GM03348 (cell line): Measurements from ENCODE around the gene PHF12.
"Not testable (repeated sequence)": the region's sequence is repeated elsewhere in the genome, so short reads cannot be mapped to it uniquely, and the experiment has no call there.

Experiments
- DNase-seq: peaks from one replicate; pipeline ENCODE4 v3.0.0; 2012; ENCODE audit warnings: low spot score

The PHF12 gene

GRCh38 chr17:28953444-28954118 lies 2.3 kb upstream of the PHF12 start:
- DNase-seq: peak; percentile 51

DNA sequence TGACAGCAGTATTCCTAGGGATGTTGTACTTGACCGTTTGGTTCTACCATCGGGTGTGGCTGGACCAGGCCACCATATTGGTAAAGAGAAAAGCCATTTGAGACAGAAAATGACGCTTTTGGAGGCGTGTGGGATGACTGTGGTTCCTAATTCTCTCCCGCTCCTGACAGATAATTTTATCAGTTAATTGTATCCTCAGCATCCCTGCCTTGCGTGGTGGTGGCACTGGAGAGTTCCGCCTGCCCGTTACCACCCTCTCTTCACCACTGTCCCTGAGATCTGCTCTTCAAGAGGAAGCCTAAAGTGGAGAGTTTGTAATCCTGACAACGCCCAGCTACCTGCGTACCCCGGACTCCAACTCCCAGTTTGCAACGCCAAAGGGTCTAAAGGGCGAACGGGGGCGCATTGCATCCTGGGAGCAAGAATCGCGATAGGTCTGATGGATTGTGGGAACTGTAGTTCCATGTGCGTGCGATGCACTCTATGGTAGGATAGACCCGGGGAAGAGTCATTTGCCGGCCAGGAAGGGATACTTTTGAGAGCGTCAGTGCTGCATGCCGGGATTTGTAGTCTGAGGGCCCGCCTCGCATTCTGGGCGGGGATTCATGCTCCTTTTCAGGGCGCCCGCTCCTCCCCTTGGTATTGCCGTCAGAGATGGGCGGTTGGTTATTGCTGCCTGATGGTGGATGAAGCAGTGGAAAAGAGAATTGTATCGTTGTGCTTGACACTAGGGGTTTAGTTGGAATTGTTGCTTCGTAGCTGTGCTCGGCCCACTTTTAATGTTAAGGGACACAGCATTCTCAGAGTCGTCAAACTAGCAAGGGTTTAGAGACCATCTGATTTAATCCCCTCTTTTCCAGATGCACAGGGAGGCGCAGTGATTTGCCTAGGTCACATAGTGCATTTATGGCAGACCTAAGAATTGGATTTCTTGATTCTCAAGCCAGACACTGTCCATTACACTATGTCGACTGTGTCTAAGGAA lies 965 bp upstream of the PHF12 start:
- peak; percentile 96 for DNase-seq

DNA sequence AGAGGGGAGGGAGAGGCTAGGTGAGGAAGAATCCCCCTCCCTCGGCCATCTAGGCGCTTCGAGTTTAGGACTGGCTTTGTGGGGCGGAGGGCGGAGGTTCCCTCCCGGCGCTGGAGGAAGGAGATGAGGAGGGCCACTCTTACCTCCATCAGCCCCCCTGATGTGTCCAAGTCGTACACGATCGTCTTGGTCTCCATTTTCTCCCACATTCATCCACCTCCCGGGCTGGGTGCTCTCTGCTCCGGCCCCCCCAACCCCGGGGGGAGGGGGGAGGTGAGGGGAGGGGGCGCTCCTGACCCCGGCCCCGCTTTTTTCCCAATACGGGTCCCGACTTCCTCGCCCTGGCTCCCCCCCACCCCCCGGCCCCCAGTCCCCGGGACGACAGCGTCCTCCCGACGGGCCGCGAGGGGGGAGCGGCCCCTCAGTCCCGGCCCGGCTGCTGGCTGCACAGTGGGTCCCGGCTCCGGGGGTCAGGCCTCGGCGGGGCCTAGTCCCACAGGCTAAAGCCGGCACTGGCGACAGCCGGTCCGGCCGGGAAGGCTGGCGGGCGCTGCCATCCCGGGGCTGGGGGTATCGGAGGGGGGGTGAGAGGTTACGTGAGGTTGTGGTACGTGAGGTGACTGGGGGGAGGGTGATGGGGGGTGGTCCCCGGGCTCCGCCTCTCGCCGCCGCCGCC lies 428 bp downstream of the PHF12 start:
- DNase-seq: no peak

GRCh38 chr17:28950017-28950751 lies 1.1 kb downstream of the PHF12 start:
- DNase-seq: peak; percentile 45

DNA sequence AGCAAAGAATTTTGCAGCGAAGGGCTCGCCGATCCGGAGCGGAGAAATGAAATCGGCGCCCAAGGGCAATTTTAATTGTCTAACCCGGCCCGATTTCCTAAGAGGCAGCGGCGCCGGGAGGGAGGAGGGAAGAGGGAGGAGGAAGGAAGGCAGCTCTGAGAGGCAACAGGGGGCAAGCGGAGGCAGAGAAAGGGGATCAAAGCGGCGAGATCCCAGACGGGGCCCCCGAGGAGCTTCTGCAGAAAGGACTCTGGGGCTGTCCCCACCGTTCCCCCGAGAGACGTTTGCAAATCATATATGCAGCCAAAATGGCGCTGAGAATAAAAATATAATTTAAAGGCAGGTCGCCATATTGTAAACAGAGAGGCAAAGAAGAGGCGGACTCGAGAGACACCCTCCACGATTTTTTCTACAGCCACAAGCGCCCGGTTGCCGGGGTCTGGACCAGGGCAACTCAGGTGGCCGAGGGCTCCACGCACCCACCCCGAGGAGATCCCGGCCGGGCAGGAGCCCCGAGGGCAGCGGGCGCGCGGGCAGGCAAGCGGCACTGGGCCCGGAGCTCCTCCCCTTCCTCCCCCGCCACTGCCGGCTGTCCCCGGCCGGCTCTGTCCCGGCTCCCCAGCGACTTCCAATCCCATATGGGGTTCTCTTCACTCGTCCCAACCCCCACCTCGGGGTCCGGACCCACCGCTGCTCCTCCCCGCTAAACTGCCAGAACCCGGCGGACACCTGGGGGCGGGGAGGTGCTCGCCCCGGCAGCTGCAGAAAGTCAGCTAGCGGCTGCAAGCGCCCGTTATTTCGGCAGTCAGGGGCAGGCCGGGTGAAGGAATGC lies 1.9 kb downstream of the PHF12 start:
- DNase-seq: peak; percentile 67

- DNase-seq: no peak
Measured at GRCh38 chr17:28948873-28949184, 2.5 kb downstream of the PHF12 start.

- no peak for DNase-seq
Measured at GRCh38 chr17:28948342-28948741, 3.0 kb downstream of the PHF12 start.

DNA sequence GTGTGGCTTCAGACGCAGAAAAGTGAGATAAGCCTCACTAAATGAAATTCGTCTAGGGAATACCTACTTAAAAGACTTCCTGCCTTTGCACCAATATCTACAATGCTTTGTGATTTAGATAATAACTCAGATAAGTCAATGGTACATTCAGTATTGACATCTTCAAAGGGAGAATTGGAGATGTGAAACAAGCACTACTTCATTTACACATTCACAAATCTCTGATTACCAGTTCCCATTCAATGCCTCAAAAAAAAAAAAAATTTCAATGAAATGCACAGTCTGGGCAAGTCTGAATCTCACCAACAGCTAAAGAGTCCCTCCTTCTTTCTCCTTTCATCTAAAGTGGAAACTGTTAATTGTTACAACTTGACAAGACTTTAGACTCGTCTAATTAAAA lies 3.7 kb downstream of the PHF12 start:
- no peak for DNase-seq

DNA sequence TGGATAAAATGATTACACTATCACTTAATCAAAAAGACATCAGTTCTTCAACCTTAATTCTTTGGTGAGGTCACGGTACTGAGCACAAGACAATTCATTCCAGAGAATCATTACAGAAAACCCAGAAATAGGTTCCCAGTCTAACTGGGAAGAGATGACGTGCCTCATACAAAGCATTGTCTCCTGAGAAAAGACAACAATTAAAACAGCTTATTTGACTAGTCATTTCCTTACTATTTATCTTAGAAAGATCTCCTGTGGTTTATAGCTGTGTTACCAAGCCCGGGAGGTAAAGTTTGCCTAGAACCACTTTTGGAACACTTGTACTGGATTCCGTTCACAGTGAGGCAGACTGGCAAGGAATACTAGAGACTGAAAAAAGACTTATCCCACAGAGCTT lies 5.1 kb downstream of the PHF12 start:
- DNase-seq: peak; percentile 41

DNA sequence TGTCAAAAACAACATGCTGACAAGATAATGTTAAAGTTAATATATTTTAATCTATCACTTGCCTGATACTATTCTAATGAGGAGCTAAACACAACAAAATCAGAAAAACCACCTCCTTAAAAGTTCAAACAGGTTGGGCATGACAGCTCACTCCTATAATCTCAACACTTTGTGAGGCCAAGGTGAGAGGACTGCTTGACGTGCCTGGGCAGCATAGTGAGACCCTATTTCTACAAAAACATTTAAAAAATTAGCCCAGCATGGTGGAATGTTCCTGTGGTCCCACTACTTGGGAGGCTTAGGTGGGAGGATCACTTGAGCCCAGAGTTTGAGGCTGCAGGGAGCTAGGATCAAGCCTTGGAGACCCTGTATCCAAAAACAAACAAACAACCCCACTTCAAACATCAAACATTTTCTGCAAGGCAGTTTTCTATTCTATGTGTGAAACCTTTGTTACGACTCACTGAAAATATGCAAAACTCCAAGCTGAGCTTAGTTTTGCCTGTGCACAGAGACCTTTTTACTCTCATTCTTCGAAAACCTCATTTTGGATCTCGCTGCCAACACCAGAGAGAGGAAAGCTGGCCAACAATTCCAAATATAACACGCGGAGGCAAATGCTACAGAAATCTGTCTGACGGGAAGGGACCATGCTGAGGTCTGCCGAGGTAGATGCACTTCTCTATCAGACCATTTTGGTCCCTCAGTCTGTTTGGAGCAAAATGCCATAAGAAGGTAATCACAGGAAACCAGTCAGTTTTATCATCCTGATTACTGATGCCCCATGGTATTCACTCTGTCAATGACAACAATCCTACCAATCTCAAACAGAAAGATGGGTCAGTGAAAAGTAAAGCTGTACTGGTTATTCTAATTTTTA lies 6.2 kb downstream of the PHF12 start:
- peak; percentile 17 for DNase-seq

DNA sequence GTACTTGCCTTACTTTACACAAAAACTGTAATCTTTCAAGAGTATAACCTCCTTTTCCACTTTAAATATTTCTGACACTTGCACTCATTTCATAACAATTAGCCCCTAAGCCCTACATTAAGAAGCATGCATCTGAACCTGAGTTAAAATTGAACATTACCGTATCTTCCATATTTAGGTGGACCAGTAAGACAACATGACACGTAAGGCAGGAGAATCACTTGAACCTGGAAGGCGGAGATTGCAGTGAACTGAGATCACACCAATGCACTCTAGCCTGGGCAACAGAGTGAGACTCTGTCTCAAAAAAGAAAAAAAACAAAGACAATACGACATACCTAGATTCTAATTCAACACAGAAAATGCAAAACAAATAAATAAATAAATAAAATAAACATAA lies 7.0 kb downstream of the PHF12 start:
- no peak for DNase-seq

GRCh38 chr17:28942925-28943324 lies 8.4 kb downstream of the PHF12 start:
- no peak for DNase-seq

- no peak for DNase-seq
Measured at GRCh38 chr17:28941251-28941650, 10.1 kb downstream of the PHF12 start.

DNA sequence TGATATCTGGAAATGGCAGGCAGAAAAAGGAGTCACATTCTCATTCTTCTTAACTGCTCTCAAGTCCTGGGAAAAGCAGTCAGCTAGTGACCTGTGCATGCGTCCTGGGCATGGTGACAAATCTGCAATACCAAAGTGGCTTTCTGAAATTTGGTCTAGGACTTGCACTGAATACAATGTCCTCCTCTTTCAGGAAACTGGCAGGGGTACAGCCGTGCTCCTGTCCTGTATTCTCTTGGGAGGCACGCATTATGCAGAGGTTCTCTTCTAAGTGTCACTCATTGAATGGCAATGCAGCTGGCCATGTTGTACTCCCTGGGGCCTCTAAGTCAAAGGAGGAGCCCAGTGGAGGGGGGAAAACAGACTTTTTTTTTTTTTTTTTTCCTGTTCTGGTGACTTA lies 10.6 kb downstream of the PHF12 start:
- no peak for DNase-seq

DNA sequence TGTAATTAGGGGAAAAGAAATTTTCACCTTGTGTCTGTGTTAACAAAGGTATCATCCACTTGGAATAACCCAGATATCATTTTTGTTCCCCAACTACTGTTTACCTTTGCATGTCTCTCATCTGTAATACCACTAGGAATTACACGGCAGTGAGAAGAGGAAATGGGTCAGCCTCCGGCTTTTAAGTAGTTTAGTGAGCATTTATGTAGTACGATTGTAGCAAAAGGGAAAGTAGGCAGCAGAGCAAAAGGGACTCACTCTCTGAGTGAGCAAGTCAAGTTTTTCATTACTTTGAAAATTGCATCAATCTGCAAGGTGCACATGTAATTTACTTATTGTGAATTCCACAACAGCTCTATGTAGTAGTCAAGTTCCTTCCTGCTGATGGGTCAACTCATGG lies 11.2 kb downstream of the PHF12 start:
- DNase-seq: no peak

DNA sequence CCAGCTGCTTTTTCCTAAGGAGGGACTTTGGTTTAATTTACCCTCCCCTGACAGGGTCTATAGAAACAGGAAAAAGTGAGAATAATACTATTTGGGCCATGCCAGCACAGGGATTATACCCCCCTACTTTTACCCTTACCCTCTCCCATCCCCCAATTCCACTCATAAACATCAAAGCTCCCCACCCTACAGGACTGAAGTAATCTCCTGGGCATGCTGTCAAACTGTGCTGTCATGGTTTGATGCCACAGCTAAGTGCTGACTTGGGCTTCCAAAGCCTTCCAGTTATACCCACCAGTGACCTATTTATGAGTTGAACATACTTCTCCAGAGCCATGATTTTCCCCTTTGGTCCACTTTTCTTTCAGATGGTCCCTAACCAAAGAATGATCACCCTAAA lies 12.8 kb downstream of the PHF12 start:
- no peak for DNase-seq

- no peak for DNase-seq
Measured at GRCh38 chr17:28937044-28937729, 14.1 kb downstream of the PHF12 start.

DNA sequence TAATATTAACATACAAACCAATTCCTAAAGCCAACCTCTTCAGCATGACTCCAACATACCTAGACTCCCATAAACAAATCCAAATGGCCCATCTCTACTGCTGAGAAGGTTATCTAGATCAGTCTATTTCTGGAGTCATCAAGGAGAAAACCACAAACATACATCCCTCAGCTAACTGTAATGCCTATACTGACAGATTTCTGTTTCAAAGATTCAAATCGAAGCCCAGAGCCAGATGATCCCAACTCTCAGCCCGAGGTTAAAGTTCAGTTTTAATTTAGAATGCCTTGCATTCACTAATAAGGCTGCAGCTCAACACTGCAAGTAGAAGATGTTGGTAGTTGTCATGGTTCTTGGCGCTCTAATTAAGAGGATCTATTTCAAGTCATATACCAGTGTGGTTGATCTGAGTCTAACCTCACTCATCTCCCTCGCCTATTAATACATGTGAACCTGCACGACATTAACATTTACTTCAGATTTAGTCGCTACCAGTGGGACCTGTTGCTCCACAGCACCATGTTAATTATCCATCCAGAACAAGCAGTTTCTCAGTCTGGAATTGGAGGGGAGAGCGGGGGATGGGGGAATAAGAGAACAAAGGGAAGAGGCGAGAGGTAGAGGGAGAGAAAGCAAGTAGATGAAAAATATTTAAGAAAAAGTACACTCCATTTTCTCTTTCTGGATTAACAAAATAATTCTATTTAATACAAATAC lies 15.4 kb downstream of the PHF12 start:
- no peak for DNase-seq

DNA sequence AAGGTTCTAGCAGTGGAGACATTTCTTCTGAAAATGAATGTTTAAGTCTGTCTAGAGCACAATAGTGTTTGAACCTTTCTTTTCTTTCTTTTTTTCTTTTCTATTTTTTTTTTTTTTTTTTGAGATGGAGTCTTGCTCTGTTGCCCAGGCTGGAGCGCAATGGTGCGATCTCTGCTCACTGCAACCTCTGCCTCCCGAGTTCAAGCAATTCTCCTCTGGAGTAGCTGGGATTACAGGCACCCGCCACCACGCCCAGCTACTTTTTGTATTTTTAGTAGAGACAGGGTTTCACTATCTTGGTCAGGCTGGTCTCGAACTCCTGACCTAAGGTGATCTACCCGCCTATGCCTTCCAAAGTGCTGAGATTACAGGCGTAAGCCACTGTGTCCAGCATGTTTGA lies 16.8 kb downstream of the PHF12 start:
- not testable (repeated sequence) for DNase-seq
